Ecto neural progenitor cell (in vitro differentiated cells): ENCODE measurements around the gene PAFAH1B1.

ENCODE experiments used
- DNase-seq: peaks from one replicate; pipeline ENCODE4 v3.0.0-alpha.2; 2018; ENCODE audit warnings: low spot score

PAFAH1B1 gene

GRCh38 chr17:2722611-2723010, 129.2 kb downstream of the PAFAH1B1 start:
- no peak for DNase-seq

DNA sequence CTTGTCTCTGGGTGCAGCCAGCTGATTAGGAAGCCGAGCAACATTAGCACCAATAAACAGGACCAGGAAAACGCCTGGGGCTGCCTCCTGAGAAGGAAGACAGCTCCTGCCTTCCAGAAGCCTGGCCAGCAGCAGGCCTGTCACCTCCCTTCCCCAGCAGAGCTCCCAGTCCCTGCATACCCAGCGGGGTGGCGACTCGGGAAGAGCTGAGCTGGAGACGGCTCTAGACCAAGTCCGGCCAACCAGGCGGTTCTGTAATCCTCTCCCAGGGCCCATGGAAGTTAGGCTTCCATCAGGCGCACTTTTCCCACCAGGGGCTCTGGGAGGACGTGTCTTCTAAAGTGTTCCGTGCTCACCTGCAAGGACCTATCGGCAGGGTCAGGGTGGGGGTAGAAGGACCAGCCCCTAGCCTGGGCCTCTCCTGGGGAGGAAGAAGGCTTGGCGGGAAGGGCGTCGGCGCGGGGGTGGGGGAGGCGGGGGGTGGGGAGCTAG, 130.1 kb downstream of the PAFAH1B1 start:
- DNase-seq = peak; percentile 72

DNA sequence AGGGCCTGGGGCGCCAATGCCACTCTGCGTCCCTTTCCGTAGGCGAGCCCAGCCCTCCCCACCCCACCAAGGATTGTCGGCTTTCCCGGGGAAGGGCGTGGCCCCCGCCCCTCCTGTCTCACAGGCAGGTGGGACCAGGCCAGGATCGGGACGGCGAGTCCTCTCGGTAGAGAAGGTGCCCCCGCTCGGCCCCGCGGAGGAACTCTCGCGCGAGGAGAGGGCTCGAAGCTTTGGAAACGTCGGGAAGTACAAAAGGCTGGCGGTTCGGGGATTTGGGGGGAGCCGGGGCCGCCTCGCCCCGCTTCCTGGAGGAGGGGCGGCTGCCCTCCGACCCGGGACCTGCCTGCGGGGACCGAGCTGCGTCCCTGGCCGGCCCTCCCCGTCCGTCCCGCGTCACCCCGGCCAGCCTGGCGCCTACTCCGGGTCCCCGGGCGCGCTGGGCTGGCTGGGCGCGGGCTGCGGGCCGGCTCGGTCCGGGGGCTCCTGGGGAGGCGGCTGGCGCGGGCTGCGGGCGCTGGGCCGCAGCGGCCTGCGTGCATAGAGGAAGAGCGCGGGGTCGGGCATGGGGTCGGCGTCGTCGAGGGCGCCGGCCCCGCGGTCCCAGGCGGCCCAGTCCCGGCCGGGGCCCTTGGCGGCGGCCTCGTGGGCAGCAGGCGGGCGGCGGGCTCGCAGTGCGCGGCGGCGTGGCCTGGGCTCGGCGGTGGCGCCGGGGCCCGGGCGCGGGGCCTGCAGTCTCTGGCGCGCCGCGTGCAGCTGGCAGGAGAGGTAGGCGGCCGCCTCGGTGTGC, 130.7 kb downstream of the PAFAH1B1 start:
- peak; percentile 80 for DNase-seq

- DNase-seq = peak; percentile 86
These were observed 131.3 kb downstream of the PAFAH1B1 start for GRCh38 chr17:2724784-2725164.

- DNase-seq = no peak
These were observed 137.4 kb downstream of the PAFAH1B1 start for GRCh38 chr17:2730764-2731353.

GRCh38 chr17:2731807-2732206, 138.4 kb downstream of the PAFAH1B1 start:
- no peak for DNase-seq

DNA sequence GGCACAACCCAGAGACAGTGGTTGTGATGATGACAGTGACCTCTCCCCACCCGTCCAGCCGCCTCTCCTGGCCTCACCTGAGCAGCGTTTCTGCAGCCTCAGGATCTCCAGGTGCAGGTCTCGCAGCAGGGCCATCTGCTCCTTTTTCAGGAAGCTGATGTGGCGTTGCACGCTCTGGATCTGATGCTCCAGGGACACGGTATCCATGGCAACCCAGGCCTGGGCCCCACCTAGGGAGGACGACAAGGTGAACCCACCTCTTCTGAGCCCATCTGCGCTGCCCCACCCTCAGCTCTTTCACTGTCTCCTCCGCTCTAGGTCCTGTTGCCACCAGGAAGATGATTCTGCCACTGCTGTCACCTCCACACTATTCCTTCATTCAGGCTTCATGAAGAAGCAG, 141.5 kb downstream of the PAFAH1B1 start:
- DNase-seq = no peak
